Measurements from ENCODE around the gene KLHL29.

Gene KLHL29

DNA sequence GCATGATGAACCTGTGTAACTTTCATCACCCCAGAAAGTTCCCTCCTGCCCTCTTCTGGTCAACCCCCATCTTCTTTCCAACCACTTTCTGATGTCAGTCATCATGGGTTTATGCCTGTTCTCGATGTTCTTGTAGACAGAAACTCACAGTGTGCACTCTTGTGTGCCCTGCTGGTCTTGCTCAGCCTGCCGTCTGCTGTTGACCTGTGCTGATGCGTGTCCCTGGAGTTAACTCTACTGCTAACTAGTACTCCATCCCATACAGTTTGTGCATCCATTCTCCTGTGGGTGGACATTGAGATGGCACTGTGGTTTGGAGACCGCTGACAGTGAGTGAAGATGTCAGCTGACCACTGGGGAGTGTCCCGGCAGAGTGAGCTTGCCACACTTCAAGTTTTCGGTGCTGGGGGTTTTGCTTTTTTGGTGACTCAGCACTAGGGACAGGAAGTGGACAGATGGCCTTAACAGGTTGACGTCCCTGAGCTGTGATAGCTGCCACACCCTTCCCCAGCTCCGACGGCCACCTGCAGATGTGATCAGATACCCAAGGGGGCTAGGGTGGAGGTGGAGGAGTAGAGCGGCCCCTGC, 14.8 kb downstream of the KLHL29 start:
- DNase-seq: peak; percentile 14 to 21

DNA sequence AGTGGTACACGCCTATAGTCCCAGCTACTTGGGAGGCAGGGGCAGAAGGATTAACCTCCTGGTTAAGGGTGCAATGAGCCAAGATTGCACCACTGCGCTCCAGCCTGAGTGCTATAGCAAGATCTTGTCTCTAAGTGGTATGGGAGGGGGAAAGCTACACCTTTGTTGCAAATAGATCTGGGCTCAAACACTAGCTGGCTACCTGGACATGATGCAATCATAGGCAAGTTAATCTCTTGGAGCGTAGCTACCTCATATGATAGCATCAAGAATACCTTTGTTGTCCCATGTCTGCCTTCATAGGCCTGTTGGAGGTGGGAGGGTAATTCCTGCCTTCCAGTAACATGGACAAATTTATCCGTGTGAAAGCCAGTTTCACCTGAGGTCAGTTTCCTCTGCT, 15.7 kb downstream of the KLHL29 start:
- no peak for DNase-seq

DNA sequence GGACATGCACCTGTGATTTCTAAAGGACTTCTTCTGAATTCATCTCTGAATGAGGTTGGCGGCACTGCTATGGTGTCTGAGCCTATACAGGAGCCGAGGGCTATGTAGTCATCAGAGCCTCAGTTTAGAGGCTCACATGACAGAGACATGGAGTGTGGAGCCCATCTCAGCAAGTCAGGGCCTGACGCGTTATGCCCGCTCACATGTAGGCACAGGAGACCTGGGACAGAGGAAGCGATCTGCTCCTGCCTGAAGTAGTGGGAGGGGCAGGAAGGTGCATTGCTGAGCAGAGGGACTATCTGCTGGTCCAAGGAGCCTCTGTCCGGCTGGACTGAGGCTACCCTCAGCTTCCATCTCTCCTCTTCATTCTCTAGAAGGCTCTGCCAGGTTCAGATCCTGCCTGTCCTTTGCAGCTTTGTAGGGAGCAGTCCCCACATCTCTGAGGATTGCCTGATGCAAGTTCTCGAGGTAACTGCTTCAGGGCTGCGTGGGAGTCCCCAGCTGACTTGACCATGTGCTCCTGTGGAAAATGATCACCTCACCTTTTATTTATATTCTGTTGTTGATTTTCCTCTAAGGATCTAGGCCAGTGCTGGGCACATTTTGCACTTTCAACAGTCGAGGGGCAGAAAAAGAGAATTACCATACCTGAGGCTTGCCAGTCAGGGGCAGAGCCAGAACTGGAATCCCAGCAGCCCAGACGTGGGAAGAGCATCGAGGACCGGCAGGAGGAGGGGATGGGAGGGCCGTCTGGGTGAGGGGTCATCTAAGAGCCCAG, 16.6 kb downstream of the KLHL29 start:
- no peak for DNase-seq

DNA sequence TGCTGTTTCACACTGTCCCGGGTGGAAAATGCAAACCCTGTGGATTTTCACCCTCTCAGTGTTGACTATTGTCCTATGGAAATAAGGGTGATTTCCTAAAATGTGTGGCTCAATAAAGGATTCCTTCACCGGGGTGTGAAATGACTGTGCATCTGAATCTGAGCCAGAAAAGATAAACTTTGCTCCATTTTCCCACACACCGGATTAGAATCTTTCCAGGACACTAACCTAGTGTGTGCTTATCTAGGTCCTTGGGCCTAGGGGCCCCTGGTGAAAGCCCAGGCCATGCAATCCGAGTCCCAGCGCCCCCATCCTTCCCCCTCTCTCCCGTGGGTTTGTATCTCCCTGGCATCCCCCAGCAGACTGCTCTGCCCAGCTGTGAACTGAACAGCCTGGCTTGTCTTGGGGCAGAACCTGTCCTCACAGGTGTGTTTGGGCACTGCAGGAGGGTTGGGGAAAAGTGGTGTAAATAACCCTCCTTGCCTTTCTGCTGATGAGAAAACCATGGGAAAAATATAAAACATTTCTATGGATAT, 17.3 kb downstream of the KLHL29 start:
- no peak for DNase-seq

DNA sequence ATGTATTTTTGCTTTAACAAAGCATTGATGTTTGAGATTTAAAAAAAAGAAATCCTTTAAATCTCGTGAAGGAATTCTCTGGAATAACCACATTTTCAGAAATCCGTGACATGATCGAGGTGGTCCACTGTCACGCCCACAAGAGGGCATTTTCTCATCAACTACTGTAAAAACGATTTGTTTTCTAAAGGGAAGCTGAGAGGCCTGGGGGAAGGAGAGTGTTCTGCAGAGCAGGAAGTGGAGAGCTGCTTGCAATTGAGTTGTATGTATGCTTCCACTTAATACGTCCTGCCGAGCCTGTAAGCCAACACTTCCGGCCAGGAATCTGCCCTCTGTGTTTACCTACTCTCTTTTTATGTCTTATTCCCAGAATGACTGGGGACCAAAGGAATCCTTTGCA, 19.4 kb downstream of the KLHL29 start:
- DNase-seq: peak; percentile 59 to 60

DNA sequence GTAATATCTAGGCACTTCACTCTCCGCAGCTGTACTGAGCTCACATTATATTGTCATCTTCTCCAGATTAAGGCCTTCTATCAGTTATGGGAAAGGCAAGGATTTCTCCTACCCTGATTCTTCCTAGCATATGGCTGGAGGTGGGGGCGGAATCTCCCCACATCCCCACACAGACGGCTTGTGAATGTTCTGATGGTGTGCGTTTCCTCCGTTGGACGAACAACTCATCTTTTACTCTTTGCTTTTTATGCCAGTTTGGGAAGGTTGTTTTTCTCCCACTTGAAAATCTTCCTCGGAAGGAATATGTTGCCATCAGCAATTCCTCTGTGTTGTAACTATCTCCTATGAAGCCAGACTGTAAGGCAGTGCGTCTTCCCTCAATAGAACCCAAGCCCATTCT, 24.3 kb downstream of the KLHL29 start:
- no peak for DNase-seq

DNA sequence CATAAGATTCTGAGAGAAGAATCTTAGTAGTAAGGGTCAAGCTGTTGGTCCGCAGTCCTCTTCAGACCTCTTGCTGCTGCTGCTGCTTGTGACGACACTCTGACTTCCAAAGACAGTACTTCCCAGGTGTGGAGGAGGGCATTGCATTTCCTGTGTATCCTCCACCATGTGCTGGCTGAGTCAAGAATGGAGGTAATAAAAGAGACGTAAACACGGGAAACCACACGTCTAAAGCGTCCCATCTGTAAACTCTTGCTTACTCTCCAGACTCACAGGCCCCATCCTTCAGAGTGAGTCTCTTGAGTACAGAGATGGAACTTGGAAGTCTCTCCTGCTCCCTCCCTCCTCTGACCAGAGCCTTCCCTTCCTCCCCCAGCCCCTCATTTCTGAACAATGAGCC, 25.6 kb downstream of the KLHL29 start:
- DNase-seq: no peak

DNA sequence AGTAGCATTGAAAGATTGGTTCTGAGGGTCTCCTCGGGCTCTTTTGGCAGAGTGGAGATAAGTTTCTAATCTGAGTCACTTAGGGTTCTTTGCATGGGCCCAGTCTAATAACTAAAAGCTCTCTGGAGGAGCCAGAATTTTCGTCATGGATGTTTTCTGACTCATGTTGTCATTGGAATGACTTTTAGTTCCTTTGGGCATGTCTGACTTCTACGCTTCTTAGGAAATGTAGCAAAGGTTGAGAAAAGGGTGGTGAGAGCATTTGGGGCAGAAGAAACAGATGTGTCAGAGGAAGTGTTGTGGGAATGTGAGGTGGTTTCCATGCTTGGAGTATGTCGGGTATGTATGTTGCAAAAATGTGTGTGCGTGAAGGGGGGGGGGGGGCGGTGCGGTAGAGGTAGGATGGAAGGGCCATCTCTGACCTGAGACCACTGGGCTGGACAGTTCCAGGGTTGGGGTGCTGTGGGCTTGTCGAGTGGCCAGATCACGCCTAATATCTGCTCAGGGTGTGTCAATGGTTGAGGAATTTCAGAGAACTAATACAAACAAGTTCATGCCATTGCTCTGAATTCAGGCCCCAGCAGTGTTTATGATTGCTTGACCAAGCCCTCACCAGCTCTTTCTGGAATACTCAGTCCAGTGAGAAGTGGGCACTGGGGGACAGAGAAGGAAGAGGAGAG, 26.9 kb downstream of the KLHL29 start:
- DNase-seq: no peak

DNA sequence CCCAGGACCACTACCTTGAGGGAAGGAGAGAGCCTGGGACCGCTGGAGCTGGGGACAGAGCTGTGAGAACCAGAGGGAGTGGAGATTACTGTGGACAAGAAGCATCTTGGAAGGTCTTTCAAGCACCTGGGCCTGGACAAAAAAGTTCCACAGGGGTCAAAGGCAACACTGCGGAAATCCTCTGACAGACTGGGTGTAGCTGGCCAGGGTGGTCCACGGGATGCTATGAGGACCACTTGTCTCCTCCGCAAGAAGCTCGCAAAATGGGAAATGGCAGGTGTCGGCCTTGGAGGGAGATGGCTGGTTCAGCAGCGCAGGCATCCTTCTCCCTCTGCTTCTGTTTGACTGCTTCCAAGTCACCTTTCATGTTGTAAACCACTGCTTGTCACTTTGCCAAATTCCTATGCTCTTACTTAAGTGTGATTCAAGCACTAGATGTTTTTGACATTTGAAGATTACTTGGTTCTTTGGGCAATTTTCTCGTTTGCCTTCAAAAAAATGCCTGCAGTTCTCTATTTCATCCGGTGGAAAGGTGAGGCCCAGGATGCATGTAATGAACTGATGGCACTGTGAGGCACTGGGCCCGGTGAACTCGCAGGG, 27.7 kb downstream of the KLHL29 start:
- DNase-seq: no peak

DNA sequence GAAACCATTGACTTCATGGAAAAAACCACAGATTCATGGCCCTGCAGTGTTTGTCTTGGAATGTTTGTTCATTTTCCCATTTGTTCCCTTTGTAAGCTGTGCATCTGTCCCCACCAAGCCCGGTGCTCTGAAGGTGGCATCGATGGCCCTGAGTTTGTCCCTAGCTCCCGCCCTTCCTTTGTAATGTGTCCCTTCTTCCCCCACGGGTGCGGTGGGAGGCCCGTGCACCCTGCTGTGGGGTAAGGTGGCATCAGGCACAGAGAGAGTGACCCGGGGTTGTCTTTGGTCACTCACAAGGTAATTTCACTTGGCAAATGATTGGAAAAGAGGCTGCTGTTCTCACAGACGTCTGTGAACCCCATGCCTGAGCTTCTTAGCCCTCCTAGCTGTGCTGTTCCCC, 28.7 kb downstream of the KLHL29 start:
- DNase-seq: no peak

DNA sequence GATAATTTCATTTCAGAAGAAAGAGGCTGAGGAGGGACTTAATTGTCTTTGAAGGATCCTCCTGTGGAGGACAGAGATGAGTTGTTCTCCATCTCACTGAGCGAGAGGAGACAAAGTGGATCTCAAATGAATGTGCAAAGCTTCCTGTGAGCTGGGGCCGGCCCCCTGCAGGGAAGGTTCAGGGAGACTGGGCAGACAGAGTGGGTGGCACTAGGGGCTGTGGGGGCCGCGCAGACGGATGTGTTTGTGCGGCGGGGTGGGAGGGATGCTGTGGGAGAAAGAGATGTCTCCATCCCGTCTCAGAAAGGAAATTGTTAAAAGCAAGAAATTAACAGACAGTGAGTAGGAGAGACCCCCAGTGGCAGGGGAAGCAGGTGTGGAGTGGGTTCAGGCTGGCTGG, 29.1 kb downstream of the KLHL29 start:
- no peak for DNase-seq

DNA sequence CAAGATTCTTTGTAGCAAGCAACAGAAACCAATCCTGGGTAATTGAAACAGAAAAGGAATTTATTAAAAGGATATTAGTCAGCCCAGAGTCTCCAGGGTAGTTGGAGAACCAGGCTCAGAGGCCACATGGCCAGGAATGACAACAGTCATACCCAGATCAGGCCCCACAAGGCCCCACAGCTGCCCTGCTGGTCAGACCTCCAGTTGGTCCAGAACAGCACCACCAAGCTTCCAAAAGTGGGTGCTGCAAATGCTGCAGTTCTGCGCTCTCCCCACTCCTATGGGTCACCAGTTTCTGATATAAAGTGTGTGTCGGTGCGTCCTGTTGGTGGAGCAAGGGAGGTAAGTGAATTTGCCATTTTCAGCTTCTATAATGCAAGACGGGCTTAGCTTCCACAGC, 29.9 kb downstream of the KLHL29 start:
- no peak for DNase-seq

DNA sequence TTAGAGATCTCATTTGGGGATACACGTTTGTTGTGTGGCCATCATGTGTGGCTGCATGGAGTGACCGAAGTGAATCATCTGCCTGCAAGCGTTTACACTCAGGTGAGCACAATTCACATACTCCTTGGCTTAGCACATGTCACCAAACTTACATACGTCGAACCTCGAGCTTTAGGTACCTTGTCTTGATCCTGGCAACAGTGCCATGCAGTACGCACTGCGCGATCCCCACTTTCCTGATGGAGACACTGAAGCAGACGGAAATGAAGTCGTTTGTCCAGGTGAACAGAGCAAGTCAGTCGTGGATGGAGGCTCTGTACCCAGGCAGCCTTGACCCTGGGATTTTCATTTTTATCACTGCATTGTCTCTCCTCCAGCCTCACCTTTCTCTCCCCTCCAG, 32.3 kb downstream of the KLHL29 start:
- no peak for DNase-seq

DNA sequence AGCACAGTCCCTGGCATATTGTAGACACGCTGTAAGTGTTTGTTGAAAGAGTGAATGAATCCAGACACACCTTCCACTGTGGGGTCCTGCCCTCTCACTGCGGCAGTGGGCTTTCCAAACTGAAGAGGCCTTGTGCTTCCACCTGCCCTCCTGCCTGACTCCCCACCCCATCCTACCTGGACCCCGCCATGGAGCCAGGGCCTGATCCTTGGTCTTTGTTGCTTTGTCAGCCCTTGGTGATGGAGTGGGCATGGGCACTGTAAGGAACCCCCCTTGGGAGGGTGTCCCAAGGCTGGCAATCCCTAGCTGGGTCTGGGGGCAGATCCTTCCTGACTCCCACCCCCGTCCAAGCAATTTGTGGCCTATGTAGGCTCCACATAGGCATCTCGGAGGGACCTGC, 33.1 kb downstream of the KLHL29 start:
- no peak for DNase-seq

DNA sequence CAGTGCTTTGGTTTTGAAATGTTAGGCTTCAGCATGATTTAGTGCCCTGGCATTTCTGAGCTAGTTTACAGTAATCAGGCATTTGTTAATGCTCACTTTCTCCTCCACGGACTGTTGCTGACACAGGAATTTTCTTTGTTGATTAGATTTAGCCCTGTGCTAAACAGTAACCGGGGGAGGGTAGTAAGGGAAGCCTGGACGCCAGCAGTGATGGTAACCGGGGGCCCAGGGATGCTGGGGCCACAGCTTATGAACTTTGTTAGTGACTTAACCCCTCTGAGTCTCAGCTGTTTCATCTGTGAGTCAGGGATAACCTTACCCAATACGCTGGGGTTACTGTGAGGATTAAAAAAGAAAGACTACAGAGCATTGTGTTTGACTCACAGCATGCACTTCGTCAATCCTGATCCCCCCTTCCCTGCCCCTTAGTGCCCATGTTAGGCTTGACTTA, 33.5 kb downstream of the KLHL29 start:
- no peak for DNase-seq

DNA sequence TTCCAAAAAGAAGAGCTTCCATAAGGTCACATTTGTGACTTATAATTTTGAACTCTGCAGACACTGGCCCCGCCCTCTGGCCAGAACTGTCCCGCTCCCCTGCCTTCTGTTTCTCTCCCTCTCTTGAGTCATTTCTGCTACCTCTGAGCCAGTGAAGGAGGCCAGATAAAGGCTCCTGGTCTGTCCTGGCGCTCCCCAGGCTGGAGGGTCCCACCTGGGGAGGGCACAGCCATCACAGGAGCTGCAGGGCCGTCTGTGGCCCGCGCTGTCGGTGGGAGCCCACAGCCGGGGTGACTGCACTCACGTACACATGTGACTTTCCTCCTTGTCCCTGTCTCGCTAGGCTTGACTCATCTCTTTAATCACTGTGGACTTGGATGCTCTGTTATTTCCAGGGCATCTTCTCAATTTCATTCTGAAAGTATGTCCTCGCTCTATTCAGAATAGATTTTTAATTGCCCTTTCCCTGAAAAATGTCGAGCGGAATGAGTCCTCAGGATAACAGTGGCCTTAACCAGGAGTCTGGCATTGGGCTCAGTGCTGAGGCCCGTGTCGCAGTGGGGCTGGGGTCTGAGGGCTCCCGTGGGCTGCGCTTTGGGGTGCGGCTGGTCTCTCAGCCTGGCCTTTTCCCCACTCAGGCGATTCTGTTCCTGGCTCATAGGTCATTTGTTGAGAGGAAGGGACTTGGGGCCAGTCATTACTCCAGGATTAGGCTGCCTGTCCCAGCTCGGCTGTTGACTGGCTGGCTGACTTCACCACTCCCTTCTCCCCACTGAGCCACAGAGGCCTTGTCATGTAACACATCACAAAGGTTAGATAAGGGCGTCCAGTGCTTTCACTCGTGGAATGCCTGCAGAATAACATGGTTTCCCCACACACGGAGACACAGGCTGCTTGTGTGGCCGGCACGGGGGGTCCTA, 34.5 kb downstream of the KLHL29 start:
- DNase-seq: no peak

DNA sequence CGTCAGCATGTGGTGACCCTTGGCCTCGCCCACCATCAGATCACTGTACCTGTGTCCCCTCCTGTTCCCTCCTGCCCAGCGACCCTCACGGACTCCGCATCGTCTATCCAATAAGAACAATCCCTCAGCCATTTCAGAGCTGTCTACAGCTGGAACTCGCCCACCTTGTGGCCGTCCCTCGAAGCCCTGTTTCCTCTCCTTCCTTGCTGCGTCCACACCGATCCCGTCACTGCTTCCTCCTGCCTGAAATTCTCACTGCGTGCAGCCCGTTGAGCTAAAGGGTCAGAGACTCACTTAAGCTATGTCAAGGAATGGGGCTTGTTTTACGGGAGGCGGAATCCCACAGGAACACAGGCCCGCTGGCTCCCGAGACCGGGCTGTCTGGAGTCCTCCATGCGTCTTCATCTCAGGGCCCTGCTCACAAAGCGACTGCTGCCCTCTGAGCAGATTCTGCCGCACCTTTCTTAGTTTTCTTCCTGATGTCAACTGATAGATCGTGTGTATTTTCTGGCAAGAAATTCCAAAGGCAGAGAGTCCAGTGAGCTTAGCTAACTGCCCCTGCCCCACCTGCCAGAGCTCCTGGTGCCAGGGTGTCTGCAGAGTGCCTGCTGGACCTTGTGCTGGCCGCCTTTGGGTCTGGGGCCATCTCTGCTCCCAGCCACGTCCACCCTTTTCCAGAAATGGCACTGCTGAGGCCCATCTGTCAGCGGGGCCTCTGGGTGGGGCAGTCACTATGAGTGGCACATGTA, 35.3 kb downstream of the KLHL29 start:
- DNase-seq: no peak

DNA sequence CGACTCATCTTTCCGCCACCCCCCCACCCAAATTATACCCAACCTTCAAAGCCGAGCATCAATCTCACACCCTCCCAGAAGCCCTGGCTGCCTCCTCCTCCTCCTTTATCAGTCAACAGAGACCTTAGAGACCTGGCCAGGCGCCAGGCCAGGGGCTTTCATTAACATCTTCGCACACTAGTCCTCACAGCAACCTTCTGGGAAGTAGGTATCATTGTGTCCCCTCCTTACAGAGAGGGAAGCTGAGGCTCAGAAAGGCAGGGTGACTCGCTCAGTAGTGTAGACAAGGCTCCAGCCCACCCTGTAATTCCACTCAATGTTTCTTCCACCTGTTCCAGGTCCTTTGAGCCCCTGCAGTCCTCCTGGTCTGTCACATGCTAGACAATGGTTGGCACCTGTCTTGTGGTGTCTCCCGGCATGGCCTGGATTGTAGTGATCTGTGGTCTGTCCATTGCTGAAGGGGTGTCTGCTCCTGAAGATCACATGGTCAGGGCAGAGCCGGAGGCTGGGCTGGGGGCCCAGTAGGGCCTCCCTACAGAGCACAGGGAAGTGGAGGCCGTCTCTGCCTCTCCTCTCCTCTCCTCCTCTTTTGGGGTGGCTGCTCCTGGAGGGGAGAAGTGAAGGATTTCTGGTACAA, 36.0 kb downstream of the KLHL29 start:
- no peak for DNase-seq

DNA sequence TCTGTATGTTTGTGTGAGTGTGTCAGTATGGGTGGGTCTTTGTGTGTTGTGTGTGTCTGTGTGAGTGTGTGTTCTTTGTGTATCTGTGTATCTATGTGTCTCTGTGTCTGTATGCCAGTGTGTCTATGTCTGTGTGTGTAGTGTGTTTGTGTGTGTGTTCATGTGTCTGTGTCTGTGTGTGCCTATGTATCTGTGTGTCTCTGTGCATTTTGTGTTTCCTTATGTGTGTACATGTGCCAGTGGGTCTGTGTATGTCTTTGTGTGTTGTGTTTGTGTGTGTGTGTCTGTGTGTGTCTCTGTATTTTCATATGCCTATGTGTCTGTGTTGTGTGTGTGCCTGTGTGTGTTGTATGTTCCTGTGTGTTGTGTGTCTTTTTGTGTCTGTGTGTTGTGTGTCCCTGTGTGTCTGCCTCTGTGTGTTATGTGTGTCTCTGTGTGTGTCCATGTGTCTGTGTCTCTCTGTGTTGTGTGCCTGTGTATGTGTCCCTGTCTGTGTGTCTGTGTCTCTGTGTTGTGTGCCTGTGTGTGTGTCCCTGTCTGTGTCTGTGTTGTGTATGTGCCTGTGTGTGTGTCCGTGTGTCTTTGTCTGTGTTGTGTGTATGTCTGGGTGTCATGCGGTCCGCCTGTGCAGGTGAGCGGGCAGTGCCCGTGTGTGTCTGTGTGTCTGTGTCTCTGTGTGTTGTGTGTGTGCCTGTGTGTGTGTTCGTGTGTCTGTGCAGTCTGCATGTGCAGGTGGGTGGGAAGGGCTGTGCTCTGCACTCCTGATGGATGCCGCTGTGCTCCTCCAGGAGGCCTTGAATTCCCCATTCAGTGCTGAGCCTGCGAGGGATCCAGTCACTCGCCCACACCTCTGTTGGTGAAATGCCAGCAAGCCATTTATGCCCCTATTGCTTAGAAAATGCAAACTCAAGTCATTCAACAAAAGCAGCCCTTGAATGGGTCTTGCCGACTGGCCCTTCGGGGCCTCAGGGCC, 37.4 kb downstream of the KLHL29 start:
- no peak for DNase-seq

All from inflammatory macrophage (primary cell).